HepG2 (cell line): ENCODE results near the gene SUSD2. TPM values are rescaled to one million over a fixed set of nuclear protein-coding genes. Genes with fewer than 3 reads are reported as not detected.

Experiments
- ATAC-seq: fragments of 200-7000 bp; cut with Tn5 transposase; 3 replicates; pipeline ENCODE4 v1.9.1; 2020; ENCODE audit warnings: mild to moderate bottlenecking, moderate library complexity
- BruUV-seq: library from RNA; stranded (reverse); fragments of 400-500 nt; replicated peaks from 2 replicates; lab custom pipeline; 2021; lab: Mats Ljungman, UMichigan
- CTCF ChIA-PET: fragments of 300-600 bp; formaldehyde crosslinking; extraction: SDS; loops from one replicate; lab custom pipeline; 2021; ENCODE audit warnings: low total read pairs, inconsistent platforms, low intra/inter-chr PET ratio; lab: Yijun Ruan, JAX
- POLR2A ChIA-PET: fragments of 350-600 bp; sonication (Branson Sonifier 250); formaldehyde crosslinking; loops from one replicate; lab custom pipeline; 2020; ENCODE audit warnings: antibody characterized with exemption, inconsistent platforms; lab: Yijun Ruan, JAX
- DNase-seq: peaks from one replicate; pipeline ENCODE4 v3.0.0-alpha.2; 2015; ENCODE audit warnings: low spot score
- FAIRE-seq: peaks from 3 replicates; lab custom pipeline; 2011; peaks lifted over from hg19 to GRCh38; lab: Jason Lieb, UNC
- H2AFZ ChIP-seq: one replicate; pipeline ENCODE4 v1.6.1; 2011; ENCODE audit warnings: low read length, inconsistent platforms
- H3K27ac ChIP-seq: fragments of 300-600 bp; 3 replicates; pipeline ENCODE4 v1.8.0; 2011; ENCODE audit warnings: mixed run types, mild to moderate bottlenecking, mixed read lengths, low read length, inconsistent platforms; ENCODE audit not compliant: insufficient read depth; ENCODE audit errors: extremely low read length
- H3K27me3 ChIP-seq, 2 experiments: fragments of 200-600 bp in 1 of 2; 2 replicates in 1 of 2; 3 replicates in 1 of 2; pipeline versions ENCODE4 v1.6.0 to v1.8.0; 2011; ENCODE audit warnings: low read length in 2 of 2, mild to moderate bottlenecking in 2 of 2, moderate library complexity in 2 of 2, inconsistent platforms in 1 of 2; ENCODE audit not compliant: insufficient read depth in 2 of 2, control insufficient read depth in 1 of 2
- H3K36me3 ChIP-seq, 2 experiments: fragments of 200-600 bp in 1 of 2; replicated peaks in 1 of 2; 2 replicates in 1 of 2; 3 replicates in 1 of 2; pipeline versions ENCODE4 v1.5.1 to v1.8.0; 2011; ENCODE audit warnings: low read length in 2 of 2, inconsistent platforms in 1 of 2; ENCODE audit not compliant: insufficient read depth in 2 of 2, control insufficient read depth in 1 of 2
- H3K4me1 ChIP-seq: 2 replicates; pipeline ENCODE4 v1.5.1; 2012; ENCODE audit warnings: low read length, inconsistent platforms; ENCODE audit not compliant: insufficient read depth
- H3K4me2 ChIP-seq: 2 replicates; pipeline ENCODE4 v1.6.0; 2011; ENCODE audit warnings: low read depth, low read length, inconsistent platforms
- H3K4me3 ChIP-seq, 3 experiments: fragments of 200-600 bp in 1 of 3; sonication (generic), shearing (Covaris generic) in 1 of 3; replicated peaks in 1 of 3; 2 replicates each; pipeline ENCODE4 v1.5.1; 2011 to 2016; ENCODE audit warnings: low read length in 3 of 3, inconsistent platforms in 2 of 3, low read depth in 2 of 3, mild to moderate bottlenecking in 2 of 3, control low read depth in 1 of 3, mixed read lengths in 1 of 3; ENCODE audit not compliant: insufficient read depth in 1 of 3
- H3K79me2 ChIP-seq: one replicate; pipeline ENCODE4 v1.6.1; 2011; ENCODE audit warnings: low read length, inconsistent platforms; ENCODE audit not compliant: insufficient read depth
- H3K9ac ChIP-seq: 2 replicates; pipeline ENCODE4 v1.6.0; 2011; ENCODE audit warnings: mild to moderate bottlenecking, low read depth, low read length, inconsistent platforms; ENCODE audit not compliant: insufficient read depth
- H3K9me3 ChIP-seq: 2 replicates; pipeline ENCODE4 v1.5.1; 2012; ENCODE audit warnings: mild to moderate bottlenecking, low read length
- H4K20me1 ChIP-seq: 2 replicates; pipeline ENCODE4 v1.6.0; 2011; ENCODE audit warnings: inconsistent platforms, mild to moderate bottlenecking, low read length, moderate library complexity; ENCODE audit not compliant: insufficient read depth
- AGO1 ChIP-seq: fragments of 200-400 bp; formaldehyde crosslinking; IDR thresholded peaks from 2 replicates; pipeline ENCODE4 v1.6.1; 2017; ENCODE audit warnings: mild to moderate bottlenecking, low read depth, low read length, moderate library complexity; ENCODE audit not compliant: poor library complexity, severe bottlenecking
- CREB1 ChIP-seq, 2 experiments: fragments of 450-650 bp in 1 of 2; IDR thresholded peaks; 2 replicates each; pipeline ENCODE4 v1.6.1; 2016 to 2017; ENCODE audit warnings: control low read depth in 1 of 2, mild to moderate bottlenecking in 1 of 2, missing compliant biosample characterization in 1 of 2, missing genetic modification characterization in 1 of 2
- GMEB1 ChIP-seq: sonication (generic); formaldehyde crosslinking; IDR thresholded peaks from 2 replicates; pipeline ENCODE4 v1.5.1; 2020; ENCODE audit warnings: missing genetic modification reagents, mild to moderate bottlenecking, borderline replicate concordance
- LCORL ChIP-seq, 2 experiments: fragments of 450-650 bp in 1 of 2; sonication (generic) in 1 of 2; formaldehyde crosslinking in 1 of 2; IDR thresholded peaks; 2 replicates each; pipeline versions ENCODE4 v1.5.0 to v1.6.1; 2017 to 2020; ENCODE audit warnings: antibody characterized with exemption in 1 of 2, missing genetic modification reagents in 1 of 2
- MATR3 ChIP-seq: sonication (generic); formaldehyde crosslinking; IDR thresholded peaks from 2 replicates; pipeline ENCODE4 v1.4.0; 2020; ENCODE audit warnings: missing genetic modification reagents
- NR2F1 ChIP-seq, 2 experiments: fragments of 450-650 bp in 1 of 2; formaldehyde crosslinking in 1 of 2; IDR thresholded peaks; 2 replicates each; pipeline versions ENCODE4 v1.5.0 to v1.6.1; 2016 to 2020; ENCODE audit warnings: mild to moderate bottlenecking in 1 of 2, missing compliant biosample characterization in 1 of 2, missing genetic modification reagents in 1 of 2, moderate library complexity in 1 of 2
- PPARG ChIP-seq: conservative IDR thresholded peaks from 2 replicates; pipeline ENCODE4 v1.6.1; 2016; ENCODE audit warnings: missing biosample characterization, missing genetic modification reagents
- STAT5B ChIP-seq: sonication (generic); formaldehyde crosslinking; IDR thresholded peaks from 2 replicates; pipeline ENCODE4 v1.4.0; 2020; ENCODE audit warnings: missing genetic modification reagents
- ZNF563 ChIP-seq: sonication (generic); formaldehyde crosslinking; IDR thresholded peaks from 2 replicates; pipeline ENCODE4 v1.8.0; 2022; ENCODE audit warnings: mild to moderate bottlenecking, moderate library complexity, missing genetic modification reagents
- ZNF616 ChIP-seq: sonication (generic); formaldehyde crosslinking; IDR thresholded peaks from 2 replicates; pipeline ENCODE4 v1.5.0; 2020; ENCODE audit warnings: low read depth, mild to moderate bottlenecking, missing genetic modification reagents
- ZNF839 ChIP-seq: sonication (generic); formaldehyde crosslinking; IDR thresholded peaks from 2 replicates; pipeline ENCODE4 v1.4.0; 2020; ENCODE audit warnings: missing genetic modification reagents, mild to moderate bottlenecking, borderline replicate concordance
- ZSCAN25 ChIP-seq: sonication (generic); formaldehyde crosslinking; IDR thresholded peaks from 2 replicates; pipeline ENCODE4 v1.8.0; 2022; ENCODE audit warnings: mild to moderate bottlenecking, missing genetic modification reagents
- WGBS: methylation state at CpG from one replicate; pipeline ENCODE4 v1.1.6; 2017; ENCODE audit warnings: low lambda C conversion rate; 5-methylcytosine and 5-hydroxymethylcytosine counted together
- in situ Hi-C: cut with HindIII; loops from 2 replicates; pipeline ENCODE4 v1.10.0; 2017; ENCODE audit warnings: low pct_unique_long_range_greater_than_20kb; ENCODE audit not compliant: extremely low pct_ligation_motif_present
- intact Hi-C: fragments of 100-400 bp; cut with micrococcal nuclease; formaldehyde crosslinking; loops from one replicate; pipeline ENCODE4 v1.10.0; 2022; ENCODE audit not compliant: unreplicated experiment
- polyA plus RNA-seq, 8 experiments: library from polyadenylated mRNA; depleted of rRNA in 3 of 8; stranded (reverse) in 7 of 8; unstranded in 1 of 8; fragments of >200 nt; fragmentation: Illumina TruSeq in 4 of 8; extraction: Trizol in 4 of 8; gene quantifications; 2 replicates each; pipeline versions ENCODE4 v1.2.1 to v1.2.3, GENCODE V29; 2011 to 2016; ENCODE audit warnings: low read depth in 4 of 8, missing spikeins in 1 of 8, mixed read lengths in 1 of 8; ENCODE audit not compliant: insufficient read depth in 1 of 8
- total RNA-seq, 5 experiments: library from RNA; depleted of rRNA; stranded (reverse); fragments of >200 nt; fragmentation: Illumina TruSeq; extraction: Trizol; gene quantifications; 2 replicates each; pipeline ENCODE4 v1.2.3, GENCODE V29; 2016; ENCODE audit warnings: low read depth in 1 of 5

Gene SUSD2
- total and polyA plus RNA-seq, 2 of the 13 experiments (the other 11 are each of a cell fraction or from before 2014, with no cell fraction given): 2.1 to 11.0 TPM

GRCh38 chr22:24164243-24164642 lies 17.0 kb upstream of the SUSD2 start (continued):
- TF ChIP-seq CREB1 (IDR thresholded peaks at IDR 0.05) (no peak), CREB1 (CRISPR knock-in tag; IDR thresholded peaks at IDR 0.05) (no peak), LCORL (IDR thresholded peaks at IDR 0.05) (no peak), LCORL (CRISPR knock-in tag; IDR thresholded peaks at IDR 0.05) (no peak)

- no peak overlapping the region for H2AFZ ChIP-seq
- H3K27me3 ChIP-seq: no peaks in the 10 kb centered on the region
- H3K36me3 ChIP-seq: peaks cover 42 to 88% of the 10 kb centered on the region in 2 experiments; a peak in 4 of 5 replicates
- BruUV-seq: no TSS peak
- POLR2A ChIA-PET: interaction anchor here (1.1 kb wide), 1 partner anchor 16 kb away, joined by 3 read pairs; no protein-coding TSS in a partner anchor
- FAIRE-seq (no peak), DNase-seq (no peak), ATAC-seq (no peak)
- H3K4me2 ChIP-seq: no peak overlapping the region
- CTCF ChIA-PET: no interaction called here
- no peaks in the 10 kb centered on the region for H3K79me2 ChIP-seq
- H3K9ac ChIP-seq: no peak overlapping the region
- in situ Hi-C loops (no loop called here), intact Hi-C loops (no loop called here)
- no peak overlapping the region for H3K27ac ChIP-seq
- no peaks in the 10 kb centered on the region for H3K4me1 ChIP-seq
- no peaks in the 10 kb centered on the region for H3K9me3 ChIP-seq
- no peak overlapping the region for H3K4me3 ChIP-seq
- TF ChIP-seq PPARG (CRISPR knock-in tag) (no peak), ZNF839 (CRISPR knock-in tag) (no peak), GMEB1 (no peak), ZNF616 (CRISPR knock-in tag) (no peak), AGO1 (no peak), NR2F1 (CRISPR knock-in tag; IDR thresholded peaks at IDR 0.05) (no peak), ZSCAN25 (CRISPR knock-in tag) (no peak), STAT5B (CRISPR knock-in tag) (no peak), ZNF563 (CRISPR knock-in tag) (no peak), MATR3 (CRISPR knock-in tag) (no peak)
- TF ChIP-seq, all 625 proteins: peak for 0
- WGBS: 97% methylated on average over 3 of the region's 6 CpGs
- H4K20me1 ChIP-seq: no peaks in the 10 kb centered on the region
Observed at GRCh38 chr22:24164940-24165339, 16.3 kb upstream of the SUSD2 start.
